ENCODE measurements around the gene MED13L. TPM values are rescaled to one million over a fixed set of nuclear protein-coding genes. Genes with fewer than 3 reads are reported as not detected.

The MED13L gene
- total and polyA plus RNA-seq, 2 of the 8 experiments (the other 6 are each of a cell fraction or from before 2014, with no cell fraction given) = 15.9 to 51.7 TPM

DNA sequence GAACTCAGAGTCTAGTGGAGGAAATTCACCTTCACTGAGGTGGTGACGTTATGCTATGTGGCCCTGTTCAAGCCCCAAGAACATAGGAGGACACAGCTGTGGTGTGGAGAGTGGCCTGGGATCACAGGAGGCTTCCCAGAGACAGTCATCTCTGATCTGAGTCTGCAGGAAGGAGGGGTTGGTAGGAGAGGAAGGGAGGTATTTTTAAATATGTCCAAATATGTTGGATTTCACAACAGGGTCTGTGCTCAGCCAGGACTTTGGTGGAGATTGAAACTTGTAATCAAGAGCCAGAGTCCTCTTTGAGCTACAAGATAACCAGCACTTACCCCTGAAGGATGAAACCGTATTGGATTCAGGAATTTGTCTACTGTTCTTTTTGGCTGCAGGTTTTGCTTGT lies 26.4 kb upstream of the MED13L start (continued):
- TF ChIP-seq GTF2F1 (IDR thresholded peaks at IDR 0.05; ENCODE audit: borderline replicate concordance, low read depth, low read length) (no peak), FOSL1 (IDR thresholded peaks at IDR 0.05; ENCODE audit: insufficient read depth, low read depth, low read length) (no peak), POU5F1 (IDR thresholded peaks at IDR 0.05; ENCODE audit: low read depth, low read length) (no peak), CREB1 (IDR thresholded peaks at IDR 0.05) (no peak), ZNF274 (IDR thresholded peaks at IDR 0.05; ENCODE audit: borderline replicate concordance, extremely low read depth, low read length) (no peak)
